ENCODE results near the gene CFAP65.

The CFAP65 gene, protein sequence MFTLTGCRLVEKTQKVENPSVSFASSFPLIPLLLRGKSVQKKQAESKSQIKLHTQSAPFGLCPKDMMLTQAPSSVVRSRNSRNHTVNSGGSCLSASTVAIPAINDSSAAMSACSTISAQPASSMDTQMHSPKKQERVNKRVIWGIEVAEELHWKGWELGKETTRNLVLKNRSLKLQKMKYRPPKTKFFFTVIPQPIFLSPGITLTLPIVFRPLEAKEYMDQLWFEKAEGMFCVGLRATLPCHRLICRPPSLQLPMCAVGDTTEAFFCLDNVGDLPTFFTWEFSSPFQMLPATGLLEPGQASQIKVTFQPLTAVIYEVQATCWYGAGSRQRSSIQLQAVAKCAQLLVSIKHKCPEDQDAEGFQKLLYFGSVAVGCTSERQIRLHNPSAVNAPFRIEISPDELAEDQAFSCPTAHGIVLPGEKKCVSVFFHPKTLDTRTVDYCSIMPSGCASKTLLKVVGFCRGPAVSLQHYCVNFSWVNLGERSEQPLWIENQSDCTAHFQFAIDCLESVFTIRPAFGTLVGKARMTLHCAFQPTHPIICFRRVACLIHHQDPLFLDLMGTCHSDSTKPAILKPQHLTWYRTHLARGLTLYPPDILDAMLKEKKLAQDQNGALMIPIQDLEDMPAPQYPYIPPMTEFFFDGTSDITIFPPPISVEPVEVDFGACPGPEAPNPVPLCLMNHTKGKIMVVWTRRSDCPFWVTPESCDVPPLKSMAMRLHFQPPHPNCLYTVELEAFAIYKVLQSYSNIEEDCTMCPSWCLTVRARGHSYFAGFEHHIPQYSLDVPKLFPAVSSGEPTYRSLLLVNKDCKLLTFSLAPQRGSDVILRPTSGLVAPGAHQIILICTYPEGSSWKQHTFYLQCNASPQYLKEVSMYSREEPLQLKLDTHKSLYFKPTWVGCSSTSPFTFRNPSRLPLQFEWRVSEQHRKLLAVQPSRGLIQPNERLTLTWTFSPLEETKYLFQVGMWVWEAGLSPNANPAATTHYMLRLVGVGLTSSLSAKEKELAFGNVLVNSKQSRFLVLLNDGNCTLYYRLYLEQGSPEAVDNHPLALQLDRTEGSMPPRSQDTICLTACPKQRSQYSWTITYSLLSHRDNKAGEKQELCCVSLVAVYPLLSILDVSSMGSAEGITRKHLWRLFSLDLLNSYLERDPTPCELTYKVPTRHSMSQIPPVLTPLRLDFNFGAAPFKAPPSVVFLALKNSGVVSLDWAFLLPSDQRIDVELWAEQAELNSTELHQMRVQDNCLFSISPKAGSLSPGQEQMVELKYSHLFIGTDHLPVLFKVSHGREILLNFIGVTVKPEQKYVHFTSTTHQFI (N-terminal part only)

DNA sequence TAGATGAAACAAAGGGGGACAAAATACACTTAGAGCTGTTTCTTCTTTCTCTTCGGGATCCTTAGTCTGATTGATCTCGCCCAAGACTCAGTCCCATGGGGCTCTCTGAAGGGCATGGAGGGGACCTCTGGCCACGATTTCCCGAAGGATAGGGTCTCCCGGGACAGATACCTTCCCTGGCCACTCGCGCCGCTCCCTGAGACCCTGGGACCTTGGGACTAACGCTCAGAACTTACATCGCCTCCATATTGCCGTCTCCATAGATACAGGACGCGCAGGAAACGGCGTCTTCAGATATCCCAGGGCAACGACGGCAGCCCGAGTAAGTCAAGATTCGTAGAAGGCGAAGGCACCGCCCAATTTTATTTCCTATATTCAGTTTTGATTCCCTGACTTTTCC is at the start of gene CFAP65:
Gene CFAP65, minus strand, starts transcription at position 265 of the 400 bp plus-strand sequence. CDS start 2,468 bp downstream, outside the sequence.
- DNase-seq (ENCODE audit: low spot score) = no peak

DNA sequence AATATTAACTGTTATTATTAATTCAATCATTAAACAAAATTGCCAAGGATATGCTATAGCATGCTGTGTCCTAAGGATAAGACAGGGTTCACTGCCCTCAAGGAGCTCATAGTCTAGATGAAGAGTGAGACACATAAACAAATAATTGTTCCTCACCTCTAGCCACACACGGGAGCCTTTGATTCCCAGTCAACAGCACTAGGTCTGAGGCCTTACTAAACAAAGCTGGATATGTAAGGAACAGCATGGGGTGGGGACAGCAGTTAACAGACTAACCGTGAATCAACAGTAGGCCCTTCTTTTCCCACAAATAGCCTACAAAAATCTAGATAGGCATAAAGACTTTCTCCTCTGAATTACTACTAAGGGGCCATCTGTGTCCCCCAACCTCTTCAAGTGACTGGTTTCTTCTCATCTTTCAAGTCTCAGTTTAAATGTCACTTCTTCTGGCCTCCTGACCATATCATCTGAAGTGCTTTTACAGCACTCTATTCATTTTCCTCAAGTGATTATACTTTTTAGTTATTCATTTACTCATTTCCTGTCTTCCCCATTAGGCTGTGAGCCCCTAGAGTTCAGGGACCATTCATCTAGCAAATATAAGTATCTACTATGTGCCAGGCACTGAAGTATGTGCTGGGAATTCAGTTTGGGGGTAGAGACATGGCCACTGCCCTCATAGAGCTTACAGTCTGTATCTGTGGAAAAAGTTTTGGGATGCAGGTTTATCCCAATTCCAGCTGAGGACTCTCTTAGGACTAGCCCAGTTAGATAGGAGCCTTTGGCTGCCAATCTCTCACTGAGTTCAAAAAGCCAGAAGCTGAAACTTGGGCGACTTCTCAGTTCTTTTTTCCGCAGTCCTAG is 49.4 kb upstream of the CFAP65 start:
- no peak for DNase-seq (ENCODE audit: low spot score)

GRCh38 chr2:219089330-219089729 is 48.0 kb upstream of the CFAP65 start:
- DNase-seq (ENCODE audit: low spot score) = no peak

DNA sequence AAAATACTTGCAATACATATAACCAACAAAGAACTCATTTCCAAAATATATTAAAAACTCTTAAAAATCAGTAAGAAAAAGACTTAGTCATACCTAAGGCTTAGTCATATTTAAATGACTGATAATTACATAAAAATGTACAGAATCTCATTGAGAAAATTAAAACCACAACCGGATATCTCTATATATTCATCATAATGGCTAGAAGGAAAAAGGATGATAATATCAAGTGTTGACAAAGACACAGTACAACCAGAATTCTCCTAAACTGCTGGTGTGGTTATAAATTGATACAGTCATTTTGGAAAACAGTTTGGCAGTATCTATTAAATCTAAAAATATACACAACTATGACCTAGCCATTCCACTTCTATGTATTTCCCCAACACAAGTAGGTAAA is 46.5 kb upstream of the CFAP65 start:
- no peak for DNase-seq (ENCODE audit: low spot score)

DNA sequence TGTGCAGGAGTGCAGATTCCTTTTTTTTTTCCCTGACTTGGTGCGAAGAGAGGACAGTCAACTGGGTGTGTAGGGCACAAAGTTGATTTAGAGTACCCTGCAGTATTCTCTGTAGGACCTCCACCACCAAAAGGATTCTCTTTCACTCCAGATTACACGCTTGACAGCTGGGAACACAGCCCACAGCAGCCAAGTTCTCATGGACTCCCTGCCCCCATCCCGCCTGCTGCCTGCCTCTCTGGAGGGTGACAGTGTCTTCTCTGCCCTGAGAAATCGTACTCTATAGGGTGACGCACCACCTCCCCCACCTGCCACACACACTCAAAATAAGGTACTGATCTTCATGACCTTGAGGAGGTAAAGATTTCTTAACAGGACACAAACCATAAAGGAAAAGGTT is 46.0 kb upstream of the CFAP65 start:
- no peak for DNase-seq (ENCODE audit: low spot score)

- no peak for DNase-seq (ENCODE audit: low spot score)
These were observed 44.9 kb upstream of the CFAP65 start for GRCh38 chr2:219086196-219086595.

GRCh38 chr2:219084791-219085190 is 43.5 kb upstream of the CFAP65 start:
- no peak for DNase-seq (ENCODE audit: low spot score)

GRCh38 chr2:219082332-219082958 is 41.1 kb upstream of the CFAP65 start:
- DNase-seq (ENCODE audit: low spot score) = no peak

GRCh38 chr2:219081701-219082331 is 40.5 kb upstream of the CFAP65 start:
- DNase-seq (ENCODE audit: low spot score) = no peak

- no peak for DNase-seq (ENCODE audit: low spot score)
These were observed 39.8 kb upstream of the CFAP65 start for GRCh38 chr2:219081096-219081495.

GRCh38 chr2:219079417-219079816 is 38.1 kb upstream of the CFAP65 start:
- DNase-seq (ENCODE audit: low spot score) = no peak

DNA sequence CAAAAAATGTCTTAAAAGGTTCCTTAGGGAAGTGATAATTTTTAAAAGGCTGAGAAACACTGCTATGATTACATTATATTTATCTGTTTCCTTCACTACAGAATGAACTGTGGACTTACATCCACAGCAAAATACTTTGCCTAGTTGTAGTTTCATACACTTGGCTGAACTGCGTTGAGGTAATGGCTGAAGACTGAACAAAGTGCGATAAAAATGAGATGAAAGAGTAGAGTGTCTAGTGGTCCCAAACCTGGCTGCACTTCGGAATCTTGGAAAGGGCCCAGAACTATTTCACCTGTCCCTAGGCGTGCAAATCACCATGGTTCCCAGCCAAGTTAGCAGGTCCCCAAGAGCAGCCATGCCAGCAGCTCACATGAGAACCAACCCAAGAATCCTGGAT is 37.6 kb upstream of the CFAP65 start:
- no peak for DNase-seq (ENCODE audit: low spot score)

- DNase-seq (ENCODE audit: low spot score) = no peak
These were observed 36.8 kb upstream of the CFAP65 start for GRCh38 chr2:219078126-219078525.

- DNase-seq (ENCODE audit: low spot score) = no peak
These were observed 34.9 kb upstream of the CFAP65 start for GRCh38 chr2:219076253-219076652.

DNA sequence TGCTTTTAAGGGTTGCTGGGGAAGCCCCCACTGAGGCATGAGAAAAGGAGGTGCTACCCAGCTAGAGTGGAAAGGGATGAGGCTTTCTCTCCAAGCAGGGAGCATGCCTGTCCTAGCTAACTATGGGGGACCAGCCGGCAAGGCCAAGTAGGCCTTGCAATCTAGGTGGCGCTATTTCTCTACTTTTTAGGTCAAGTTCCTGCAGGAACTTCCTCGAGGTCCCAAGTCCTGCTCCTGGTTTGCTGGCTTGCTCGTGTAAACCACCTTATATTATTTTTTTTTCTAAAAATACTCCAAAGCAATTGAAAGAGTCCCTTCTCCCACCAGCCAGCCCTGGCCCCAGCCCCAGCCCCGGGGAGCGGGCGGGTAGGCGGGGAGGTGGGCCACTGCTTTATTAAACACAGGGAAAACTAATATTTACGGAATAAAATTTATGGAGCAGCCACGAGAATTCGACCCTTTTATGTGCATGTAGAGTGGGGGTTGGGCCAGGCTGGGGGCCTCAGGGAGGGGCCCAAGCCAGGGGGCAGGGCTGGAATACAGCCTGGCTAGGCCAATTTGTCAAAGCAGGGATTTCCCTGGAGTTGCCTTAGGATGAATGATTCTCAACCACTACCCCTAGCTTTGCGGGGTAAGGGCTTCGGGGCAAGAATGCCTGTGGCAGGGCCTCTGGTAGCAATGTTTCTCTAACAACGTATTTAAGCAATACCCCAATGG is 32.3 kb upstream of the CFAP65 start:
- peak; percentile 52 for DNase-seq (ENCODE audit: low spot score)

- no peak for DNase-seq (ENCODE audit: low spot score)
These were observed 31.5 kb upstream of the CFAP65 start for GRCh38 chr2:219072741-219073250.

- no peak for DNase-seq (ENCODE audit: low spot score)
These were observed 30.0 kb upstream of the CFAP65 start for GRCh38 chr2:219071131-219071816.

GRCh38 chr2:219065484-219065883 is 24.2 kb upstream of the CFAP65 start:
- no peak for DNase-seq (ENCODE audit: low spot score)

DNA sequence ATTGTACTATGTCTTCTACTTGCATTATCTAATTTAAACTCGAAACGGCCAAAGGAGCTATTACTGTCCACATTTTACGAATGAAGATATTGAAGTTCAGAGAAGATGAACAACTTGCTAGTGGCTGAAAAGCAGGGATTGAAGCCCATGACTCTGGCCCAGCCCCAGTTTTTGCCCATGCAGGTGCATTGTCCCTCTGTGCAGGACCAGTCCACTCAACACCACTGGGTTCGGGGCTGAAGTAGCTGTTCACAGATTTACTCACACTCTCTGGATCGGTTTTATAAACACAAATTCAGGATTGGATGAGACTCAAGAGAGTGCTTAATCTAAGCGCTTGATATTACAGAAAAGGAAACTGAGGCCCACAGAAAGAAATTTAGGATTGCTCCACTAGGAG is 20.8 kb upstream of the CFAP65 start:
- no peak for DNase-seq (ENCODE audit: low spot score)
